ENCODE results near the gene AP1S1.
"Not testable (repeated sequence)": the region's sequence is repeated elsewhere in the genome, so short reads cannot be mapped to it uniquely, and the experiment has no call there.

AP1S1 gene

GRCh38 chr7:101201695-101202602 is 47.7 kb downstream of the AP1S1 start:
- DNase-seq: no peak

GRCh38 chr7:101202603-101202918 is 48.3 kb downstream of the AP1S1 start:
- no peak for DNase-seq

- not testable (repeated sequence) for DNase-seq
Observed at GRCh38 chr7:101203740-101204738, 49.8 kb downstream of the AP1S1 start.

- DNase-seq: no peak
Observed at GRCh38 chr7:101205901-101206664, 51.8 kb downstream of the AP1S1 start.

GRCh38 chr7:101206665-101207042 is 52.4 kb downstream of the AP1S1 start:
- no peak for DNase-seq

GRCh38 chr7:101207459-101207858 is 53.2 kb downstream of the AP1S1 start:
- no peak for DNase-seq

GRCh38 chr7:101208794-101209193 is 54.5 kb downstream of the AP1S1 start:
- no peak for DNase-seq

GRCh38 chr7:101210143-101210542 is 55.9 kb downstream of the AP1S1 start:
- no peak for DNase-seq
